A549 (cell line): ENCODE measurements around the gene HEATR1. TPM values are rescaled to one million over a fixed set of nuclear protein-coding genes. Genes with fewer than 3 reads are reported as not detected.

ENCODE experiments used
- ATAC-seq, 2 experiments: fragments of 200-7000 bp in 1 of 2; fragments of >200 bp in 1 of 2; cut with Nextera tagmentation in 1 of 2; cut with Tn5 transposase in 1 of 2; 3 replicates each; pipeline versions ENCODE4 v1.8.0 to v1.9.1; 2018 to 2020; ENCODE audit warnings: mild to moderate bottlenecking in 1 of 2, moderate library complexity in 1 of 2
- CTCF ChIA-PET: fragments of 300-600 bp; sonication (Branson Sonifier 250); formaldehyde crosslinking; extraction: SDS; loops from one replicate; lab custom pipeline; 2021; ENCODE audit warnings: antibody characterized with exemption, inconsistent platforms; lab: Yijun Ruan, JAX
- POLR2A ChIA-PET: fragments of 350-600 bp; formaldehyde crosslinking; extraction: SDS; loops from one replicate; lab custom pipeline; 2021; ENCODE audit warnings: antibody characterized with exemption, inconsistent platforms; lab: Yijun Ruan, JAX
- DNase-seq, 2 experiments: peaks; one replicate each; pipeline versions ENCODE4 v3.0.0 to v3.0.0-alpha.2; 2011 to 2016; ENCODE audit warnings: low read depth in 1 of 2, low spot score in 1 of 2
- FAIRE-seq: peaks from 2 replicates; lab custom pipeline; 2011; peaks lifted over from hg19 to GRCh38; lab: Jason Lieb, UNC
- H3K27ac ChIP-seq, 2 experiments: fragments of >200 bp; sonication (Bioruptor Twin); formaldehyde crosslinking; 3 replicates each; pipeline ENCODE4 v1.5.1; 2016 to 2017
- H3K4me1 ChIP-seq: fragments of >200 bp; sonication (Bioruptor Twin); formaldehyde crosslinking; 3 replicates; pipeline ENCODE4 v1.6.1; 2016
- H3K4me2 ChIP-seq: fragments of >200 bp; sonication (Bioruptor Twin); formaldehyde crosslinking; 3 replicates; pipeline ENCODE4 v1.6.1; 2016
- H3K4me3 ChIP-seq: fragments of >200 bp; sonication (Bioruptor Twin); formaldehyde crosslinking; 3 replicates; pipeline ENCODE4 v1.5.1; 2016
- H3K9me3 ChIP-seq: fragments of >200 bp; sonication (Bioruptor Twin); formaldehyde crosslinking; 3 replicates; pipeline ENCODE4 v1.6.1; 2016
- CBX2 ChIP-seq: fragments of 200-600 bp; sonication (generic); IDR thresholded peaks from 2 replicates; pipeline ENCODE4 v1.6.1; 2016; ENCODE audit warnings: low read depth, mild to moderate bottlenecking, borderline replicate concordance
- CHD4 ChIP-seq: fragments of 200-600 bp; sonication (generic); IDR thresholded peaks from 2 replicates; pipeline ENCODE4 v1.6.1; 2016; ENCODE audit warnings: antibody characterized with exemption, mild to moderate bottlenecking, borderline replicate concordance
- EHMT2 ChIP-seq: fragments of 200-600 bp; sonication (generic); IDR thresholded peaks from 2 replicates; pipeline ENCODE4 v1.6.1; 2016; ENCODE audit warnings: antibody characterized with exemption, low read depth, mild to moderate bottlenecking, moderate library complexity
- ELK1 ChIP-seq: fragments of 150-350 bp; IDR thresholded peaks from 2 replicates; pipeline ENCODE4 v1.6.1; 2014; ENCODE audit warnings: low read depth, mild to moderate bottlenecking, low read length
- GATA3 ChIP-seq: IDR thresholded peaks from 2 replicates; pipeline ENCODE4 v1.6.1; 2012; ENCODE audit warnings: borderline replicate concordance
- HDAC2 ChIP-seq: fragments of 200-600 bp; sonication (generic); IDR thresholded peaks from 2 replicates; pipeline ENCODE4 v1.6.1; 2016
- HEYL ChIP-seq: fragments of 250-450 bp; sonication (Bioruptor Pico); IDR thresholded peaks from 2 replicates; pipeline ENCODE4 v1.8.0; 2021; ENCODE audit warnings: mild to moderate bottlenecking, moderate library complexity
- HOXA7 ChIP-seq: fragments of 250-450 bp; sonication (Bioruptor Pico); IDR thresholded peaks from 2 replicates; pipeline ENCODE4 v1.5.0; 2020; ENCODE audit warnings: mild to moderate bottlenecking, moderate library complexity
- HOXB13 ChIP-seq: fragments of 250-450 bp; sonication (Bioruptor Pico); IDR thresholded peaks from 2 replicates; pipeline ENCODE4 v1.5.0; 2020; ENCODE audit warnings: low read depth, mild to moderate bottlenecking, moderate library complexity
- JUN ChIP-seq, 2 experiments: fragments of >200 bp; sonication (Bioruptor Twin); formaldehyde crosslinking; IDR thresholded peaks; 2 replicates in 1 of 2; 3 replicates in 1 of 2; pipeline ENCODE4 v1.6.1; 2016 to 2017
- MAFK ChIP-seq: fragments of 450-650 bp; IDR thresholded peaks from 2 replicates; pipeline ENCODE4 v1.6.1; 2014; ENCODE audit not compliant: partially characterized antibody
- NFE2L2 ChIP-seq: fragments of 150-350 bp; conservative IDR thresholded peaks from 2 replicates; pipeline ENCODE4 v1.6.1; 2014; ENCODE audit warnings: low read length
- NR3C1 ChIP-seq: fragments of >200 bp; sonication (Bioruptor Twin); formaldehyde crosslinking; IDR thresholded peaks from 3 replicates; pipeline ENCODE4 v1.6.1; 2017
- RAD21 ChIP-seq, 2 experiments: fragments of >200 bp in 1 of 2; sonication (Bioruptor Twin) in 1 of 2; formaldehyde crosslinking in 1 of 2; IDR thresholded peaks in 1 of 2; conservative IDR thresholded peaks in 1 of 2; 2 replicates in 1 of 2; 3 replicates in 1 of 2; pipeline ENCODE4 v1.6.1; 2012 to 2018; ENCODE audit warnings: inconsistent platforms in 1 of 2
- RCOR1 ChIP-seq: fragments of 150-350 bp; IDR thresholded peaks from 2 replicates; pipeline ENCODE4 v1.6.1; 2014; ENCODE audit warnings: antibody characterized with exemption, low read length, low read depth
- REST ChIP-seq: fragments of 200-600 bp; sonication (generic); IDR thresholded peaks from 2 replicates; pipeline ENCODE4 v1.6.1; 2016; ENCODE audit warnings: antibody characterized with exemption, mild to moderate bottlenecking, moderate library complexity
- RNF2 ChIP-seq: fragments of 200-600 bp; sonication (generic); IDR thresholded peaks from 2 replicates; pipeline ENCODE4 v1.6.1; 2016; ENCODE audit warnings: low read depth, mild to moderate bottlenecking, antibody characterized with exemption, moderate library complexity, borderline replicate concordance
- SMC3 ChIP-seq: fragments of >200 bp; sonication (Bioruptor Twin); formaldehyde crosslinking; IDR thresholded peaks from 3 replicates; pipeline ENCODE4 v1.6.1; 2018; ENCODE audit warnings: inconsistent platforms
- ZC3H11A ChIP-seq: fragments of 450-650 bp; IDR thresholded peaks from 2 replicates; pipeline ENCODE4 v1.6.1; 2014; ENCODE audit warnings: antibody characterized with exemption, mild to moderate bottlenecking
- WGBS: methylation state at CpG from one replicate; pipeline ENCODE4 v1.1.6; 2017; ENCODE audit errors: missing lambda C conversion rate; 5-methylcytosine and 5-hydroxymethylcytosine counted together
- polyA plus RNA-seq, 4 experiments: library from polyadenylated mRNA; depleted of rRNA in 3 of 4; stranded (reverse); fragments of >200 nt; fragmentation: RNase III in 1 of 4; extraction: RNeasy Plus Mini Kit Qiagen cat#74134 plus additional on column Dnase treatment in 1 of 4; gene quantifications; 2 replicates in 3 of 4; 3 replicates in 1 of 4; pipeline ENCODE4 v1.2.3, GENCODE V29; 2011 to 2017
- TF ChIP-seq, protein P1 (sequence below): IDR thresholded peaks from 2 replicates; pipeline ENCODE4 v1.6.1; 2012
- TF ChIP-seq, protein P2 (sequence below): fragments of 250-450 bp; sonication (Bioruptor Pico); IDR thresholded peaks from 2 replicates; pipeline ENCODE4 v1.5.0; 2020; ENCODE audit warnings: low read depth, mild to moderate bottlenecking, moderate library complexity

Gene HEATR1
- polyA plus RNA-seq, 2 of the 4 experiments (the other 2 are of a cell fraction) = 22.3 to 50.1 TPM

GRCh38 chr1:236532850-236533249 is 71.5 kb downstream of the HEATR1 start:
- Histone ChIP-seq H3K27ac (no peak overlapping the region), H3K4me1 (peaks cover 7% of the 10 kb centered on the region; the same call in 2 of the 3 replicates), H3K4me2 (no peak overlapping the region), H3K4me3 (no peak overlapping the region), H3K9me3 (no peaks in the 10 kb centered on the region)
- 94% methylated on average over 4 of the region's 4 CpGs for WGBS
- FAIRE-seq (no peak), ATAC-seq (no peak), DNase-seq (no peak)
- no peak for TF ChIP-seq JUN (IDR thresholded peaks at IDR 0.05)
- no peak for TF ChIP-seq EHMT2
- no peak for TF ChIP-seq GATA3
- TF ChIP-seq NFE2L2 = no peak
- no peak for TF ChIP-seq HEYL (CRISPR knock-in tag)
- no peak for TF ChIP-seq SMC3
- no peak for TF ChIP-seq RCOR1
- TF ChIP-seq HOXB13 = no peak
- CTCF ChIA-PET = interaction anchor here (0.6 to 1.9 kb wide), 4 partner anchors 13 to 421 kb away, joined by 3 to 5 read pairs (median 4); no protein-coding TSS in a partner anchor
- POLR2A ChIA-PET = no interaction called here

- no peak for ATAC-seq
- Histone ChIP-seq H3K27ac (no peak overlapping the region), H3K4me2 (no peak overlapping the region), H3K4me1 (peaks cover 7% of the 10 kb centered on the region; the same call in 2 of the 3 replicates), H3K4me3 (no peak overlapping the region), H3K9me3 (no peaks in the 10 kb centered on the region)
- ChIA-PET CTCF (interaction anchor here (0.9 to 1.9 kb wide), 8 partner anchors 20 to 431 kb away, joined by 3 to 6 read pairs (median 4); no protein-coding TSS in a partner anchor), POLR2A (no interaction called here)
- FAIRE-seq = no peak
- DNase-seq = no peak
- TF ChIP-seq, protein P1, sequence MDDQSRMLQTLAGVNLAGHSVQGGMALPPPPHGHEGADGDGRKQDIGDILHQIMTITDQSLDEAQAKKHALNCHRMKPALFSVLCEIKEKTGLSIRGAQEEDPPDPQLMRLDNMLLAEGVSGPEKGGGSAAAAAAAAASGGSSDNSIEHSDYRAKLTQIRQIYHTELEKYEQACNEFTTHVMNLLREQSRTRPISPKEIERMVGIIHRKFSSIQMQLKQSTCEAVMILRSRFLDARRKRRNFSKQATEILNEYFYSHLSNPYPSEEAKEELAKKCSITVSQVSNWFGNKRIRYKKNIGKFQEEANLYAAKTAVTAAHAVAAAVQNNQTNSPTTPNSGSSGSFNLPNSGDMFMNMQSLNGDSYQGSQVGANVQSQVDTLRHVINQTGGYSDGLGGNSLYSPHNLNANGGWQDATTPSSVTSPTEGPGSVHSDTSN = no peak
- TF ChIP-seq RNF2 (no peak), GATA3 (no peak), CBX2 (no peak), NFE2L2 (no peak), CHD4 (no peak), MAFK (no peak), JUN (IDR thresholded peaks at IDR 0.05) (no peak), HDAC2 (no peak), HOXA7 (no peak), NR3C1 (no peak), ZC3H11A (no peak), REST (no peak), RAD21 (conservative IDR thresholded peaks at IDR 0.05 in 1 of 2, IDR thresholded peaks at IDR 0.05 in 1 of 2) (no peak), ELK1 (no peak)
- TF ChIP-seq, protein P2, sequence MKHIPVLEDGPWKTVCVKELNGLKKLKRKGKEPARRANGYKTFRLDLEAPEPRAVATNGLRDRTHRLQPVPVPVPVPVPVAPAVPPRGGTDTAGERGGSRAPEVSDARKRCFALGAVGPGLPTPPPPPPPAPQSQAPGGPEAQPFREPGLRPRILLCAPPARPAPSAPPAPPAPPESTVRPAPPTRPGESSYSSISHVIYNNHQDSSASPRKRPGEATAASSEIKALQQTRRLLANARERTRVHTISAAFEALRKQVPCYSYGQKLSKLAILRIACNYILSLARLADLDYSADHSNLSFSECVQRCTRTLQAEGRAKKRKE (CRISPR knock-in tag) = no peak
- WGBS = 96% methylated on average over 5 of the region's 5 CpGs
These were observed 73.4 kb downstream of the HEATR1 start for GRCh38 chr1:236530959-236531358.
